ENCODE measurements around the gene G6PC1. TPM values are rescaled to one million over a fixed set of nuclear protein-coding genes. Genes with fewer than 3 reads are reported as not detected.

Gene G6PC1
- total and polyA plus RNA-seq, 2 of the 4 experiments (the other 2 are of a cell fraction): not detected

DNA sequence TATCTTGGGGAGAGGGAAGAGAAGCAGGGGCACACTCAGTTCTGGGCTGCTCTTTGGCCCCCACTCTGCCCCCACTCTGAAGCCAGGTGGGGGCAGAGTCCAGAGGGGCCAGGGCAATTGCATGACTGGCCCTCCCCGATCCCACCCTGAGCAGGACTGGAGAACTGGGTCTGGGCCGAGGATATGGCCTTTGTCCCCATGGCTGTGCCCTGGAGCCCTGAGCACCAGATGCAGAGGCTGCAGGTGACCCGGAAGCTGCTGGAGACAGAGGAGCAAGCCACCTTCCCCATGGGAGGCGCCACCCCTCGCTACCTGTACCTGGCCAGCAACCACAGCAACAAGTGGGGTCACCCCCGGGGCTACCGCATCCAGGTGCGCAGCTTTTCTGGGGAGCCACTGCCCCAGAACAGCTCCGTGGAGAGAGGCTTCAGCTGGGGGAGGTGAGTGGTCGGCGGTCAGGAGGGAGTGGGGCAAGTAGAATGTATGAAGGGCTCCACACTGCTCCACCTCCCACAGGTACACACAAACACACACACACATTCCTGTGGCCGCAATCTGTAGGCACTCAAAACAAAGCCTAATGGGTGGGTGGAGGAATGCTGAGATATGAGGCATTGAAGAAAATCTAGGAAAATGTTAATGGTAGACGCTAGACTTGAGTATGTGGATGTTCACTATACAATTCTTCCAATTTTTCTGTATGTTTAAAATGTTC, 28.2 kb upstream of the G6PC1 start:
- BruUV-seq (replicated peaks): no TSS peak
- Histone ChIP-seq H4K8ac (ENCODE audit: low read depth in 2 of 2, low read length in 2 of 2) (no peak overlapping the region), H3K4ac (ENCODE audit: low read depth, low read length) (no peak overlapping the region), H3K14ac (replicated peaks; ENCODE audit: low read depth, low read length) (no peak overlapping the region), H2AFZ (replicated peaks; ENCODE audit: low read length, poor library complexity) (no peak overlapping the region), H2BK20ac (ENCODE audit: low read depth, low read length) (no peak overlapping the region), H3K18ac (ENCODE audit: low read depth, low read length) (no peak overlapping the region), H4K5ac (ENCODE audit: low read depth, low read length) (no peak overlapping the region), H2AK9ac (replicated peaks; ENCODE audit: low read depth, low read length, poor library complexity) (no peak overlapping the region), H3K9me1 (ENCODE audit: insufficient read depth, low read length) (no peaks in the 10 kb centered on the region), H2BK5ac (ENCODE audit: low read depth, low read length, poor library complexity, severe bottlenecking) (no peak overlapping the region), H2BK15ac (ENCODE audit: low read depth, low read length) (no peak overlapping the region), H3K79me1 (ENCODE audit: low read depth in 1 of 2, low read length in 2 of 2) (no peaks in the 10 kb centered on the region), H3K4me2 (ENCODE audit: low read depth, low read length) (no peak overlapping the region), H3K56ac (ENCODE audit: extremely low read depth, insufficient read depth, low read length) (no peak overlapping the region), H3K9ac (ENCODE audit: low read depth, low read length) (no peak overlapping the region), H3K27ac (ENCODE audit: insufficient read depth, low read length) (no peak overlapping the region), H3K27me3 (ENCODE audit: control insufficient read depth, insufficient read depth, low read length) (peaks cover 19% of the 10 kb centered on the region), H3K9me3 (ENCODE audit: control insufficient read depth, insufficient read depth, low read length) (peaks cover 7% of the 10 kb centered on the region), H3K4me3 (ENCODE audit: insufficient read depth, low read depth, low read length) (no peak overlapping the region), H4K20me1 (ENCODE audit: insufficient read depth, low read length) (no peaks in the 10 kb centered on the region), H2BK120ac (ENCODE audit: low read depth, low read length) (no peak overlapping the region), H4K91ac (ENCODE audit: insufficient read depth, low read depth, low read length) (no peak overlapping the region), H3K36me3 (ENCODE audit: control insufficient read depth, insufficient read depth, low read length) (no peaks in the 10 kb centered on the region), H2AK5ac (ENCODE audit: low read depth, low read length) (no peak overlapping the region), H3K23ac (ENCODE audit: low read depth, low read length) (no peak overlapping the region), H3K4me1 (ENCODE audit: control insufficient read depth, insufficient read depth, low read length) (peaks cover 2% of the 10 kb centered on the region; the same call in 1 of the 2 replicates)
- intact Hi-C loops (cut with micrococcal nuclease): no loop called here
- DNase-seq (peak; percentile 10), ATAC-seq (ENCODE audit: low read depth) (no peak)
- in situ Hi-C loops (cut with MboI; ENCODE audit: low sequenced_read_pairs): no loop called here
- ChIA-PET CTCF (no interaction called here), POLR2A (ENCODE audit: unreplicated experiment) (no interaction called here)
- dilution Hi-C loops (cut with HindIII; ENCODE audit: low sequenced_read_pairs, unreplicated experiment): no loop called here
- no CpG with 5 or more reads among the region's 13 CpGs for WGBS, 2 experiments (ENCODE audit: extremely low coverage in 2 of 2, insufficient read length in 1 of 2)
- TF ChIP-seq RCOR1 (IDR thresholded peaks at IDR 0.05; ENCODE audit: insufficient replicate concordance, low read length) (no peak), FOS (IDR thresholded peaks at IDR 0.05; ENCODE audit: low read depth, low read length) (no peak), CHD1 (IDR thresholded peaks at IDR 0.05; ENCODE audit: low read depth, low read length) (no peak), RFX5 (IDR thresholded peaks at IDR 0.05; ENCODE audit: low read depth, low read length) (no peak), BHLHE40 (IDR thresholded peaks at IDR 0.05; ENCODE audit: low read depth, low read length) (no peak), POLR2A (IDR thresholded peaks at IDR 0.05; ENCODE audit: low read depth, low read length) (no peak)
- TF ChIP-seq, protein P1, sequence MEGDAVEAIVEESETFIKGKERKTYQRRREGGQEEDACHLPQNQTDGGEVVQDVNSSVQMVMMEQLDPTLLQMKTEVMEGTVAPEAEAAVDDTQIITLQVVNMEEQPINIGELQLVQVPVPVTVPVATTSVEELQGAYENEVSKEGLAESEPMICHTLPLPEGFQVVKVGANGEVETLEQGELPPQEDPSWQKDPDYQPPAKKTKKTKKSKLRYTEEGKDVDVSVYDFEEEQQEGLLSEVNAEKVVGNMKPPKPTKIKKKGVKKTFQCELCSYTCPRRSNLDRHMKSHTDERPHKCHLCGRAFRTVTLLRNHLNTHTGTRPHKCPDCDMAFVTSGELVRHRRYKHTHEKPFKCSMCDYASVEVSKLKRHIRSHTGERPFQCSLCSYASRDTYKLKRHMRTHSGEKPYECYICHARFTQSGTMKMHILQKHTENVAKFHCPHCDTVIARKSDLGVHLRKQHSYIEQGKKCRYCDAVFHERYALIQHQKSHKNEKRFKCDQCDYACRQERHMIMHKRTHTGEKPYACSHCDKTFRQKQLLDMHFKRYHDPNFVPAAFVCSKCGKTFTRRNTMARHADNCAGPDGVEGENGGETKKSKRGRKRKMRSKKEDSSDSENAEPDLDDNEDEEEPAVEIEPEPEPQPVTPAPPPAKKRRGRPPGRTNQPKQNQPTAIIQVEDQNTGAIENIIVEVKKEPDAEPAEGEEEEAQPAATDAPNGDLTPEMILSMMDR (conservative IDR thresholded peaks at IDR 0.05; ENCODE audit: low read depth, low read length): no peak
